ENCODE results near the gene FBXW10. TPM values are rescaled to one million over a fixed set of nuclear protein-coding genes. Genes with fewer than 3 reads are reported as not detected.
"Not testable (repeated sequence)": the region's sequence is repeated elsewhere in the genome, so short reads cannot be mapped to it uniquely, and the experiment has no call there.

FBXW10 gene, protein sequence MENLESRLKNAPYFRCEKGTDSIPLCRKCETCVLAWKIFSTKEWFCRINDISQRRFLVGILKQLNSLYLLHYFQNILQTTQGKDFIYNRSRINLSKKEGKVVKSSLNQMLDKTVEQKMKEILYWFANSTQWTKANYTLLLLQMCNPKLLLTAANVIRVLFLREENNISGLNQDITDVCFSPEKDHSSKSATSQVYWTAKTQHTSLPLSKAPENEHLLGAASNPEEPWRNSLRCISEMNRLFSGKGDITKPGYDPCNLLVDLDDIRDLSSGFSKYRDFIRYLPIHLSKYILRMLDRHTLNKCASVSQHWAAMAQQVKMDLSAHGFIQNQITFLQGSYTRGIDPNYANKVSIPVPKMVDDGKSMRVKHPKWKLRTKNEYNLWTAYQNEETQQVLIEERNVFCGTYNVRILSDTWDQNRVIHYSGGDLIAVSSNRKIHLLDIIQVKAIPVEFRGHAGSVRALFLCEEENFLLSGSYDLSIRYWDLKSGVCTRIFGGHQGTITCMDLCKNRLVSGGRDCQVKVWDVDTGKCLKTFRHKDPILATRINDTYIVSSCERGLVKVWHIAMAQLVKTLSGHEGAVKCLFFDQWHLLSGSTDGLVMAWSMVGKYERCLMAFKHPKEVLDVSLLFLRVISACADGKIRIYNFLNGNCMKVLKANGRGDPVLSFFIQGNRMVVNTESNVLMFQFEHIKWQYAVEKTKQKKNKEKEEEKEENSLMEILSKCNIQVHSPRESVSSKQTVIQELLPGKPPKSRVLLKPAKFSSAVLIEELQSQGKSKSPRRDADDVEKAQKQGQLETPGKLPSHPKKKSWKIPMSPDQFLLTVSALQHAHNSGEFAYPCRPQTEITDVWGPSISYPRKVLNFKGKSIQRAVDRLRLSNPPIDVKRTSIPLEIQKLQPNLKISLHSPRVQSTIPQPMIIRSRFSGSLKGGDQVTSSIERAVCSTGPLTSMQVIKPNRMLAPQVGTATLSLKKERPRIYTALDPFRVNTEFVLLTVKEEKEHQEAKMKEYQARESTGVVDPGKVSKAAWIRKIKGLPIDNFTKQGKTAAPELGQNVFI
- polyA plus RNA-seq (ENCODE audit: insufficient read length in 10 of 10) = under 1 TPM in 7 of 10 donors, not detected in 3; 0.08 to 0.53 (median 0.14) TPM
- long read RNA-seq, donor 1 = 0 reads
- long read RNA-seq, donor 2 = 0 reads
- long read RNA-seq, donor 3 = 0 reads
- long read RNA-seq, donor 4 = 0 reads
- long read RNA-seq, donor 5 = 0 reads
- long read RNA-seq, donor 6 = 0 reads
- long read RNA-seq, donor 7 = 0 reads
- long read RNA-seq, donor 8 = 0 reads
- long read RNA-seq, donor 9 = 0 reads

DNA sequence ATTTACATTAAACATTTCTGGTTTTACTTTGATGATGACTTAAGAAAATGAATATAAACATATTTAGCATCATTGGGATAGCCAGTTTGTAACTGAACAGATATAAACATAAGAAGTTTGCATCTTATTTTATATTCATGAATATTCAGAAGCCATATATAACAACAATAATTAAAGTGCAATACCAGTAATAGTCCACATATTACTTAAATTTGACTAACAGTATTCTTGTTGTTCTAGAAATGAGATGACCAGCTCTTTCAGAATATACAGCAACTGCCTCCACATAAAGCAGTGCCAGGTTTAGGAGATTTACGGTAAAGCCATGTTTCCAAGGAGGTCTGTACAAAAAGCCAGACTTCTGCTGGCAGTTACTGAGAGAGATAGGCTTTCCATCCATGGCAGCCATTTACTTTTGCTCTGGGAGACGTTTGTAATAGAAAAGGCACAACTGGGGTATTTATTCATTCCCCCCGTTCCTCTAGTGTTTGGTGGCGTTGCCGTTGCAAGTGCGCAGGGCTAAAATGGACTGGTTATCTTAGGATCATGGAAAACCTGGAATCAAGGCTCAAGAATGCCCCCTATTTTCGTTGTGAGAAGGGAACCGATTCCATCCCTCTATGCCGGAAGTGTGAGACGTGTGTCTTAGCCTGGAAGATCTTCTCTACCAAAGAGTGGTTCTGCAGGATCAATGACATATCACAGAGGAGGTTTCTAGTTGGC lies at the start of gene FBXW10:
Gene FBXW10, plus strand, starts transcription at position 356 of the 723 bp plus-strand sequence. Its CDS starts 191 bp downstream, at position 547.
- DNase-seq = peak in 1 of 3 donors; percentile 39

DNA sequence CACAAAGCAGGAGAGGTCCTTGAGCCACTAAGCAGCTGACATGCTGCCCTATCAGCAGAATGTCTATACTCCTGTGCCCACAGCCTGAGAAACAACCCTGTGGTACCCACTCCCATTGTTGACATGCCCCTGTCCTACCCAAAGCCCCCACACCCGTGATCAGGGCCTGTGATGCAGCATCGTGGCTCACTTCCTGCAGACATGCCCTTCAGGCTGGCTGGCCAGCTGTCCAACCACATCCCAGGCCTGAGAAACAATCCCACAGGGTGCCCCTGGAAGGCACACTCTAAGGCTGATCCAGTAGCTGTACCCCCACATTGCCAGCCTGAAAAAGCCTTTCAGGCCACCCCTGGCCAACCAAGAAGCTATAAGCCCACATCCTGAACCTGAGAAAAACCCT lies 48.7 kb upstream of the FBXW10 start:
- not testable (repeated sequence) for DNase-seq

DNA sequence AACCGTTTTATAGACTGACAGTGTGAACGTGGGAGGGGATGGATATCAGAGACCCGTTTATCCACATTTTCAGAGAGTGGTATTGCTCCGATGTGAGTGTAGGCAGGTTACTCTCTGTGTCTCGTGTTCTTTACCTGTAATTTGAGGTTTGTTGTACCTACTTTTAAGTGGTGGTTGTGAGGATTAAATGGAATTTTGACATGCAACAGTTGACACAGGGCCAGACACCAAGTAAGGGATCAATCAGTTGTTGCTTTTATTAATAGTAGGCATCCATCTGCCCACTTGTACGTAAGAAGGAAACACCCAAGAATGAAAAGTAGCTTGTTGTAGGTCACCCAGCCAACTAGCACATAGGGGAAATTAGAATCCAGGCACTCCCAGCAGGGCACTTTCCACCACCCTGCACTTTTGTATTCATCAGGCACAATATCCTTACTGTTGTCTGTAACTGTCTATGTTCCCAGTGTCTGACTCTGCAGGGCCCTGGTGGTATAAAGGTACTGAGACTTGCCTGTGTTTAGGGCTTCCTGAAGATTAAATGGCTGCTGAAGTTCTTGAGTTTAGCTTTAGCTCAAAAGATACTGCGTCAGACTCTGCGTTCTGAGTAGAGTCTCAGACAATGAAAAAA lies 45.3 kb upstream of the FBXW10 start:
- not testable (repeated sequence) for DNase-seq

DNA sequence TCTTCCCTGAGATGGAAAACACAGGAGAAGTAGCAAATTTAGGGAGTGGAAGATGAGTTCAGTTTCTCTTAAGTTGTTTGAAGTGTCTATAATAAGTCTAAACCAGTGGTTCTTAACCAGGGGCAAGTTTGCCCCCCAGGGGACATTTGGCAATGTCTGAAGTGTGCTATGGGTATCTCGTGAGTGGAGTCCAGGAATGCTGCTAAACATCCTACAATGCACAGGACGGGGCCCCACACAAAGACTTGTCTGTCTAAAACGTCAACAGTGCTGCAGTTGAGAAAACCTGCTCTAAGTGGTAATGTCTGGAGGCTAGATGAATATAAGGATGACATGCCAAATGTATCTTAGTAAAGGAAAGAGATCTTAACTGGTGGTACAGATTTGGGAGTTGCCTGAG lies 37.9 kb upstream of the FBXW10 start:
- not testable (repeated sequence) for DNase-seq

DNA sequence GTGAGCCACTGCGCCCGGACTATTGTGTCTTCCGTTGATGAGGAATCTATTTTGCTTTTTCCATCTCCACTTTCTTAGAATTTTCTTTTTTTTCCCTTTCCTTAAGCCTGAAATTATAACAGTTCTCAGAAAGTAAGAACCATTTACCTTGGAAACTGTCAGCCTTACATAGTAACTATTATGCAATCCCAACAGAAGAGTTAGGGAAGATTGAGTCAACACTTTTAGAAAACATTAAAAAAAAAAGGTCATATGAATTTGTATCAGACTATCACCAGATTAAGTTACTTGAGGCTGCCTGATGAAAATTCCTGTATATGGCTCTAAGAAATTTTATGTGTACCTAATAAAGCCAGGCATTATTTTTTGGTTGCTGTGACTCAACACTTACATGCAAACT lies 35.6 kb upstream of the FBXW10 start:
- DNase-seq = not testable (repeated sequence)

DNA sequence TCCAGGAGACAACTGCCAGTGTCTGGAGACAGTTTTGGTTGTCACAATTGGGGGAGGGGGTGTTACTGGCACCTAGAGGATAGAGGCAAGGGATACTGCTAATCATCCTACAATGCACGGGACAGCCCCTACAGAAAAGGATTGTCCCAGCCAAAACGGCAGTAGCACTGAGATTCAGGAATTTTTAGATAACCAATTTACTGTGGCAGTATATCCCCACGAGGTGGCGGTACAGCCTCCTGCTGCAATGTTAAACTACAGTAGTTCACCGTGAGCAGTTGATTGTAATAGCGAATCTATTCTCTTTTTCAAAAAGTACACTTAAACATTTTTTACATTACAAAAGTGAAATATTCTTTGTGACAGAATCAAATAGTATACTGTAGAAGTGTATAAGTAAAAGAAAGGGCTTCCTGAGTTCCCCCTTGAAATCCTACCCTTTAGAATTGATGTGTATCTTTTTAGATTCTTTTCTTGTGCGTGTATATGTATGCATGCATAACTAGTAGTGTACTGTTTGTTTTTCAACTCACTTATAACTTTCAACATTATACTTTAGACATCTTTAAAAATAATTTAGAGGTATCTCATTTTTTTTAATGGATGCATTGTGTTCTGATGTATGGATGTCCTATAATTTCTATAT lies 31.4 kb upstream of the FBXW10 start:
- peak; percentile 36 to 75 (median 68) for DNase-seq

DNA sequence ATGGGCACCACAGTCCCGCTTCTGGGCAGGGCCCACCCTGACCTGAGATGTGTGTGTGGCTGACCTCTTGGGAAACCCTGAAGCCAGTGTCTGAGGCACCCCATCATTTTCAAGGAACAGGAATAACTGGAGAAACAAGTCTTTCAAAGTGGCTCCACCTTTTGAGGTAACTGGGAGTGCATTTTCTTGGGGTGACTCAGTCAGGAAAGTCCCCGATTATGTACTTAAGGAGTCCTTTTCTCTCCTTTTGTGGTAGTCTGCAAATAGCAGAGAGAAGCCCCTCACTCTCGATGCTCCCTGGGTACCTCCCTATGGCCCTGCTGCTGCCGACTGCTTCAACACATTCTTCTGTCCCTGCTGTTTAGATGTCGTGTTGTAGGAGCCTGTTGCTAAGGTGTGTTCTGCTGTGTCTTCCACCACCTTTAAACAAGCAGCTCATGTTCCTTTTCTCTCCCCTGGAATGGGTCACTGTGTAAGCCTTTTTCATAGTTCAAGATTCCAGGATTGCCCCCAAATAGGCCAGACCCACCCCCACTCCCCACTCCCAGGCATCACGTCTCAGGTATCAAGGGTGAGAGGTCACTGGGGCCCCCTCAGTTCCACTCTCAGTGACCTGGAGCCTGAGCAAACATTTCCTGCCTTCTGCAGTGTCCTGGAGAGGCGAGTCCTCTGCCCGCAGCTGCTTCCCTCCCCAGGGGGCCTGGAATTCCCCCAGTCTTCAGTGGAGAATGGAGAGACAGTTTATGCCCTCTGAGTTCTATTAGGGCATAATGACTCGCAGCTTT lies 25.0 kb upstream of the FBXW10 start:
- DNase-seq = peak in 1 of 3 donors; percentile 5

DNA sequence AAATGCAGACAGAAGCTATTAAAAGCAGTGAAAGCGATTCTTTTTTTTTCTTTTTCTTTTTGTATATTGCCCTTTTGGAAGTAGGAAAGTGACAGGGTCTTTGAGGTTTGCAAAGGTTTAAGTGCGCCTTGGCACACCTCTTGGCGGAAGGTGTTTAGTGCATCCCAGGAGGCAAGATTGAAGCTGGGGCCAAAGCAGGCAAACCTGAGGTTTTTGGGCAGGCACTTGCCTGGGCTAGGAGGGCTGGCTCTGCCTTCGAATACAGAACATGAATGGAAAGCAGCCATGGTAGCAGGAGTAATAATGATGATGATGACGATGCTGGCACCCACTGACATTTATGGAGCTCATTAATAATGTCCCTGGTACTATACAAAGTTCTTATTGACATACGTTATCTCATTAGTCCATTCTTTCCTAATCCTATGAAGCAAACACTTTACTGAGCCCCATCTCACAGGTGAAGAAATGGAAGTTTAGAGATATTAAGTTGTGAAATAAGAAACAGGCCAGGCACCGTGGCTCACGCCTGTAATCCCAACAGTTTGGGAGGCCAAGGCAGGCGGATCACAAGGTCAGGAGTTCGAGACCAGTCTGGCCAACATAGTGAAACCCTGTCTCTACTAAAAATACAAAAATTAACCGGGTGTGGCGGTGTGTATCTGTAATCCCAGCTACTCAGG lies 24.3 kb upstream of the FBXW10 start:
- not testable (repeated sequence) for DNase-seq

DNA sequence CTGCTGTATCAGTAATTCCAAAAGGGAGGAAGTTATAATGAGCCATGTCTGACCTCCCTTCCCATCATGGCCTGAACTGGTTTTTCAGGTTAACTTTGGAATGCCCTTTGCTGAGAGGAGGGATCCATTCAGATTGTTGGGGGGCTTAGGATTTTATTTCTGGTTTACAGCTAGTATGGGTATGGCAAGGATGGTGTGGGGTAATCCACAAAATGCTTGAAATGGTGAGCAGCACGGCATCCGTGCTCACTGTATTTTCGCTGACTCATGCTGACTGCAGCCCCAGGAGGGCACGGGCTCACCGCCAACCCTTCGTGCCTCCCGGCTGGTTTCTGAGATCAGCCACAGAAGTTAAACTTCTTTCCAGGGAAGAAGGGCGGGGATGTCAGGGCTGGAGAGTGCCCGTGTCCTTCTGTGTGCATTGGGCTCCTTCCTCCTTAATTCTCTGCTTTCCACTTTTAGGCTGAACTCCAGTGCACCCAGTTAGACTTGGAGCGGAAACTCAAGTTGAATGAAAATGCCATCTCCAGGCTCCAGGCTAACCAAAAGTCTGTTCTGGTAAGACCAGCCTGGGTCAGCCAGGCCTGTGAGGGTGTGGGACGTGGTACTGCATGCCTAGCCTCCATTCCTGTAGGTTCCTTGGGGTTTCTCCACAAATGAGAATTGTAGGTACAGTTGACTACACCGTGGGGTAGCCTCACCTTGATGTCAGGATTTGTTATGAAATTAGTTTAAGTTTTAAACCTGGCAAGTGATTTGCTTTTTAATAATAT lies 21.9 kb upstream of the FBXW10 start:
- not testable (repeated sequence) for DNase-seq

DNA sequence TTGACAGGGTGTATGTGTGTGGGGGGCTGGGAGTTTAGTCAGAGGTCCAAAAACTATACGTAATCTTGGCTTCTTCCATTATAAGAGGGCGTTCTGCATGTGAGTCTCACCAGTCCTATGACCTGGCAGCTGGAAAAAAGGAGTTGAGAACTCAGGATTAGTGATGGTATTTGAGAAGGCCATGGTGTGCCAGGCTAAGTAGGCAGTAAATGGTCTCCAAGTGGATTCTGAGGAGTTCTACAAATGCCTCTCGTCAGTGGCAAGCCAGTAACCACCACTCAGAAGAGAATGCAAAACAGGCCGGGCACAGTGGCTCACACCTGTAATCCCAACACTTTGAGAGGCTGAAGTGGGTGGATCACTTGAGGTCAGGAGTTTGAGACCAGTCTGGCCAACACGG lies 21.2 kb upstream of the FBXW10 start:
- DNase-seq = not testable (repeated sequence)

DNA sequence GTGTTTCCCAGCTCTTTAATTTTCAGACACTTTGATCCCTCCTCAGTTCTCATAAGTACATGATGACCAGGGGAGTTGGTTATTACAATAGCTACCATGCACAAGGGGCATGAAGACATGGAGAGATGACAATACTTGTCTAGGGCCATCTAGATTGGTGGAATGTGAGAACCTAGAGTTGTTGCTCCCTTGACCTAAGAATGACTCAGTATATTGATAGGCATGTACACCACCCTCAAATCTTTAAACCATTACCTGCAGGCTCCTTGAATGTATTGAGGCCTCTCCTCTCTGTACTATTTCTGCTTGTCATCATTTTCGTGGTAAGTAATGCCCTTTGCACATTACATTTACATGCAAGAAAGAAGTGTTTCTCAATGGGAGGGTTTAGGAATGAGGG lies 20.3 kb upstream of the FBXW10 start:
- not testable (repeated sequence) for DNase-seq

DNA sequence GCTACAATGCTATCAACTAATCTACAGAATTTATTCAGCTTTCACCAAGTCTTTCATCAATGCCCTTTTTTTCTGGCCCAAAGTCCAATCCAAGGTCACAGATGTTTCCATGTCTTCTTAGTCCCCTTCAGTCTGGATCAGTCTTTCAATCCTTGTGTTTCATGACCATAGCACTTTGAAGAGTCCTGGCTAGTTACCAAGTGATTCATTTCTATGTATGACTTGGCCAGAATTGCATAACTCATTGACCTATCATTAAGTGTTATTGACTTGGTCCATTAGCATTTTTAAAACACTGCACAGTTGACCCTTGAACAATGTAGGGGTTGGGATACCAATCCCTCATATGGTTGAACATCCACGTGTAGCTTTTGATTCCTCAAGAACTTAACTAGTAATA lies 11.4 kb upstream of the FBXW10 start:
- not testable (repeated sequence) for DNase-seq

DNA sequence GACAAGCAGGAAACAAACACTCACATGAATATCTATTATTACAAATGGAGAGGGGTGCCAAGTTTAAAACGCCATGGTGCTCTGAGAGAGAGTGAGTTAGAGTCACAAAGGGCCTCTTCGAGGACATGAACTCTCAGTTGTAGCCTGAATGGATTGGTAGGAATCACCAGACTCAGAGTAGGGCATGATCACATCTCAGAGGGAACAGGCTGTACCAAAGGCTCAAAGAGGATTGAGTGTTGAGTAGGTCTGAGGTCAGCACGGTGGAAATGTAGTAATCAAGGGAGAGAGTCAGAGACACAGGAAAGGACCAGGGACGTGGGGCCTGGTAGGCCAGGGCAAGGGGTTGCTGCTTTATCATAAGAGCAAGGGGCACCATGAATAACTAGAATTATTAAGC lies 10.5 kb upstream of the FBXW10 start:
- not testable (repeated sequence) for DNase-seq

DNA sequence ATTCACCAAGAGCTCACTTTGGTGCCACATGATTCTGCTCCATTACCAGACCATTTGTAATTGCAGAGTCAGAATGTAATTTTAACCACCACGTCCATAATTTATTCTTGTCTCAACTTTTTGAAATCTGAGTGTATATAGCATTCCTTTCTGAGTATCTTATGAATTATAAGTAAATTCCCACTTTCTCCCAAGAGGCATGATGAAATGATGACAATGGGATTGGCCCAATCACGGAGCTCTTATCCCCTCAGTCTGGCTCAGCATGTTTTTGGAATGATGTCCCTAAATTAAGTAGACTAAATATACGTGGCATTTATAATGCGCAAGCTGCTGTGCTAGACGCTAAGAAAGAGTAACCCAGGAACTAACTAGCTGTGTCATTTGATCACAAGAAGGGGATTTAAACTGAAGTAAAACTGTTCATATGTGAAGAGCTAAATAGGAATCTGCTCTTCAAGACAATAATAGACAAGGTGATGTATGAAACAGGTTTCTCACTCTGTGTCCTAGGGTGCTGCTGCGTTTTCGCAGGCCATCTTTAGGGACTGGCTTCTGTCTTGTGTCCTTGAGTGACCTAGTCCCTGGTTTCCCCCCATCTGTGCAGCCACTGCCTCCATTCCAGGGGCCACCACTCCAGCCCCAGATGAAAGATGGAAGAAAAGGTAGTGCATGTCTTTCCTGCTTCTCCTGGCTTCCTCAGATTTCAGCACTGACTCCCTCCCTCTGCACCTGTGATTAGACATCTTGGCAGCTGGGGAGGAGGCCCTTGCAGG lies 4.0 kb upstream of the FBXW10 start:
- peak in 1 of 3 donors; percentile 9 for DNase-seq

DNA sequence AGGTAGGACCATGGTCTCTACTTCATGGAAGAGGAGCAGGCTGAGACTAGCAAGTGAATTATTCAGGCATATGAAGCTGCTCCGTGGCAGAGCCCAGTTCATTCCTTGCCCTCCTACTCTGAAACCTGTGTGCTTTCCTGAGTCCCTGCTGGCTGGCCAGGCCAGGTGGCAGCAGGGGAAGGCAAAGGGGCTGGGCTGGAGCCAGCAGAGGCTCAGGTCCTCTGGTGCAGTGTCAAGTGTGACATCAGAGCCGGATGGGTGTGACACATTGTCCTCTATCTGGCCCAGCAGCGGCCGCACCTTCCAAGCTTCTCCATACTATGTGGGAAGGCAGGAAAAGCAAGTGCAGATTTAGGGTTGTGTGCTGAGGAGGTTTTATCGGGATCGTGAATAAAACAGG lies 2.6 kb upstream of the FBXW10 start:
- DNase-seq = not testable (repeated sequence)

DNA sequence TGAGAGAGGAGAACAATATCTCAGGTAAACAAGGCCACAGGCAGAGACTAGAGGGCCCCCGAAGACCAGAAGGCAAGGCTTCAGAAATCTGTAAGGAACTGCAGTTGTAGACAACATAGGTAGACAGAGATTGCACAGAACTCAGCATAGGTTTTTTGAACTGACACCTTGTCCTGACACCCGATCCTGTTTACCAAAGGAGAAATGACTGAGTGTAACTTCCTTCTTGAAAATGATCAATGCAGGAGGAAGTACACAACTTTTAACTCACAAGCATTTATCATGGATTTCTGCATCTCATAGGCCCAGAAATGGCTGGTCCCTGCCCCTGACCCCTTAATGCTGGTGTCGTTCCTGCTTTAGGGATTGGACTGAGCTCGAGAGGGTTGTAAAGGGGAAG lies 872 bp downstream of the FBXW10 start:
- DNase-seq = not testable (repeated sequence)

DNA sequence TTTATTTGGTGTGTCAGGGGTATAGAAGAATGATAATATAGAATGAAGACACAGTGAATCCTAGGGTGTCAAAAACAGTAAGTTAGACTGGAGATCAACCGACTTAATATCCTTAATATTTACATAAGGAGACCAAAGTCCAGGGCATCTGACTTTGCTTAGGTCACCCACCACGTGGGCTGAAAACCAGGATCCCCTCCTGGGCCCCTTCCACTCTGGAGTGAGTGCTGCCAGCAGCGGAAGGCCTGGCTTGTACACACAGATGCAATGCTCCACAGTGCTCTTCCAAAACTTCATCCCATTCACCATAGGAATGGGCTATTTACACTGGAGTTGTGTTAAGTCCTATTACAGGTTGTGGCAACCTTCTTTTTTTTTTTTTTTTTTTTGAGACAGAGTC lies 2.7 kb downstream of the FBXW10 start:
- DNase-seq = peak in 1 of 3 donors; percentile 52
